ENCODE results near the gene RTKN. TPM values are rescaled to one million over a fixed set of nuclear protein-coding genes. Genes with fewer than 3 reads are reported as not detected.
A peak's percentile ranks its signal among the peaks of the same experiment; 100 is the strongest.

Gene RTKN
- total RNA-seq, 3 donors from 2014 or later: 49.2 to 60.7 (median 49.7) TPM

DNA sequence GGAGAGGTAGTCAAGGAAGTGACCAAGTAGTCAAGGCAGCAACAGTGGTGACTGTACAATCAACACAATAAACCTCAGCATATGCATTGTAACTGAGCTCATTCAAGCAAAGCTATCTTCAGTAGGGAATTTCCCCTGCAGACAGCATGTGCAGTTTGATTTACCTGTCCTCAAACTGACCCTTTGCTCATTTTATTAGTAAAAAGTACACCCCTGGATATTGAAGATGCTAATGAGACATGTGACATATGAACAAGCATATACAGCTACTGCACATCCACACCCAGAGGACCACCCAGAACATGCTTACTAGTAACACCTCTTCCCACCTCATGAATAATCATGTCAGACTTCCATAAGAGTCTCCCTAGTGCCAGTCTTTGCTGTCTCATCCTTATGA is 35.7 kb downstream of the RTKN start:
- TF ChIP-seq, protein P1, sequence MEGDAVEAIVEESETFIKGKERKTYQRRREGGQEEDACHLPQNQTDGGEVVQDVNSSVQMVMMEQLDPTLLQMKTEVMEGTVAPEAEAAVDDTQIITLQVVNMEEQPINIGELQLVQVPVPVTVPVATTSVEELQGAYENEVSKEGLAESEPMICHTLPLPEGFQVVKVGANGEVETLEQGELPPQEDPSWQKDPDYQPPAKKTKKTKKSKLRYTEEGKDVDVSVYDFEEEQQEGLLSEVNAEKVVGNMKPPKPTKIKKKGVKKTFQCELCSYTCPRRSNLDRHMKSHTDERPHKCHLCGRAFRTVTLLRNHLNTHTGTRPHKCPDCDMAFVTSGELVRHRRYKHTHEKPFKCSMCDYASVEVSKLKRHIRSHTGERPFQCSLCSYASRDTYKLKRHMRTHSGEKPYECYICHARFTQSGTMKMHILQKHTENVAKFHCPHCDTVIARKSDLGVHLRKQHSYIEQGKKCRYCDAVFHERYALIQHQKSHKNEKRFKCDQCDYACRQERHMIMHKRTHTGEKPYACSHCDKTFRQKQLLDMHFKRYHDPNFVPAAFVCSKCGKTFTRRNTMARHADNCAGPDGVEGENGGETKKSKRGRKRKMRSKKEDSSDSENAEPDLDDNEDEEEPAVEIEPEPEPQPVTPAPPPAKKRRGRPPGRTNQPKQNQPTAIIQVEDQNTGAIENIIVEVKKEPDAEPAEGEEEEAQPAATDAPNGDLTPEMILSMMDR (IDR thresholded peaks at IDR 0.05): no peak
- Histone ChIP-seq H3K9me3 (no peaks in the 10 kb centered on the region), H3K4me1 (ENCODE audit: low read depth) (no peaks in the 10 kb centered on the region), H3K4me3 (no peak overlapping the region), H3K36me3 (ENCODE audit: low read depth) (no peaks in the 10 kb centered on the region)
- intact Hi-C loops (cut with DNase I, micrococcal nuclease): no loop called here
- ATAC-seq: peak; percentile 82
- no peak for DNase-seq

- TF ChIP-seq, protein P1 (IDR thresholded peaks at IDR 0.05): no peak
- H3K4me1 ChIP-seq (ENCODE audit: low read depth): no peaks in the 10 kb centered on the region
- ATAC-seq (no peak), DNase-seq (no peak)
- H3K4me3 ChIP-seq: no peak overlapping the region
- no peaks in the 10 kb centered on the region for H3K9me3 ChIP-seq
- no peaks in the 10 kb centered on the region for H3K36me3 ChIP-seq (ENCODE audit: low read depth)
- intact Hi-C loops (cut with DNase I, micrococcal nuclease): no loop called here
Measured at GRCh38 chr2:74401891-74402290, 39.8 kb downstream of the RTKN start.

DNA sequence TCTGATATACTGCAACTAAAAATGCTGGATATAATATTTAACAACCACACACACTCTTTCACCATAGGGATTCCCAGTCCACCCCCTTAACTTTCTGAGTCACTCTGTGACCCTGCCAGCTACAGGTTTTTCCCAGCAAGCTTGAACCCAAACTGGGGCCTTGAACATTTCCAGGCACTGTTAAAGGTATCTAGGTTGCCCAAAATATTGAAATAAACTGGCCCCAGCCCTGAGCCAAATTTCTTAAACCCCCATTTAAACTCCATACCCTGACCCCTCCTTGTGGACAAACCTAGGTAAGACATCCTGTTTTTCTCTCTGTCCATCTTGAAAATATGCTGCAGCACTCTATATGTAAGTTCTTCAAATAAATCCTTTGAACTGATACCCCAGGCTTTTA is 42.0 kb downstream of the RTKN start:
- Histone ChIP-seq H3K4me1 (ENCODE audit: low read depth) (no peaks in the 10 kb centered on the region), H3K9me3 (no peaks in the 10 kb centered on the region), H3K36me3 (ENCODE audit: low read depth) (no peaks in the 10 kb centered on the region), H3K4me3 (no peak overlapping the region)
- TF ChIP-seq, protein P1 (IDR thresholded peaks at IDR 0.05): peak; percentile 26
- DNase-seq (no peak), ATAC-seq (peak; percentile 61)
- intact Hi-C loops (cut with DNase I, micrococcal nuclease): loop anchor here in 1 of 2 donors (10.0 kb wide), 1 partner anchor 65 kb away; no protein-coding TSS in a partner anchor

- no peaks in the 10 kb centered on the region for H3K9me3 ChIP-seq
- no peak overlapping the region for H3K4me3 ChIP-seq
- DNase-seq (no peak), ATAC-seq (no peak)
- TF ChIP-seq, protein P1 (IDR thresholded peaks at IDR 0.05): no peak
- H3K4me1 ChIP-seq (ENCODE audit: low read depth): no peaks in the 10 kb centered on the region
- H3K36me3 ChIP-seq (ENCODE audit: low read depth): no peaks in the 10 kb centered on the region
- intact Hi-C loops (cut with DNase I, micrococcal nuclease): loop anchor here in 1 of 2 donors (10.0 kb wide), 1 partner anchor 61 kb away; no protein-coding TSS in a partner anchor
Measured at GRCh38 chr2:74396149-74396548, 45.6 kb downstream of the RTKN start.

DNA sequence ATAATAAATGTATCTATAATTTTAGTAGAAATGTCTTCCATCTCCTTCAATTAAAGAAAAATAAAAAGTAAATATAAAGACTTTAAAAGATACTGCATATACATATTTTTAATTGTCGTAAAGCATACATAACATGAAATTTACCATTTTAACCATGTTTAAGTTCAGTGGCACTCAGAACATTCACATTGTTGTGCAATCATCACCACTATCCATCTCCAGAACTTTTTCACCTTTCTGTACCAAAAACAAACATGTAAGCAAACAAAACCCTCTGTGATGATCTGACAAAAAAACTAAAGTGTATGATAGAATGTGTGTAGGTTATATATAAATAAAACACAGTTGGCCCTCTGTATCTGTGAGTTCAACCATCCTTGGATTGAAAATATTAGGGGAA is 48.2 kb downstream of the RTKN start:
- intact Hi-C loops (cut with DNase I, micrococcal nuclease): loop anchor here in 1 of 2 donors (10.0 kb wide), 1 partner anchor 59 kb away; no protein-coding TSS in a partner anchor
- no peak overlapping the region for H3K4me3 ChIP-seq
- H3K36me3 ChIP-seq (ENCODE audit: low read depth): no peaks in the 10 kb centered on the region
- ATAC-seq: no peak
- TF ChIP-seq, protein P1 (IDR thresholded peaks at IDR 0.05): no peak
- H3K4me1 ChIP-seq (ENCODE audit: low read depth): peaks cover 10% of the 10 kb centered on the region
- H3K9me3 ChIP-seq: no peaks in the 10 kb centered on the region
- DNase-seq: no peak

GRCh38 chr2:74392449-74392743 is 49.3 kb downstream of the RTKN start:
- intact Hi-C loops (cut with DNase I, micrococcal nuclease): loop anchor here in 1 of 2 donors (10.0 kb wide), 1 partner anchor 58 kb away; no protein-coding TSS in a partner anchor
- no peaks in the 10 kb centered on the region for H3K9me3 ChIP-seq
- peaks cover 10% of the 10 kb centered on the region for H3K4me1 ChIP-seq (ENCODE audit: low read depth)
- TF ChIP-seq, protein P1 (IDR thresholded peaks at IDR 0.05): no peak
- ATAC-seq: no peak
- peak in 1 of 3 donors; percentile 38 for DNase-seq
- H3K4me3 ChIP-seq: no peak overlapping the region
- no peaks in the 10 kb centered on the region for H3K36me3 ChIP-seq (ENCODE audit: low read depth)

All from mucosa of descending colon (tissue), 3 donors.